Middle frontal gyrus (tissue), 1 donor: ENCODE results near the gene OTUB2.

Experiments
- DNase-seq: peaks from one replicate; pipeline ENCODE4 v3.0.0-alpha.2; 2015; ENCODE audit warnings: low spot score; ENCODE audit errors: extremely low spot score

The OTUB2 gene

GRCh38 chr14:94040247-94040646, 14.1 kb downstream of the OTUB2 start:
- no peak for DNase-seq

- no peak for DNase-seq
Measured at GRCh38 chr14:94040796-94041195, 14.7 kb downstream of the OTUB2 start.

- DNase-seq, result no peak
Measured at GRCh38 chr14:94041551-94042346, 15.6 kb downstream of the OTUB2 start.

GRCh38 chr14:94042433-94043091, 16.4 kb downstream of the OTUB2 start:
- DNase-seq, result no peak

- DNase-seq, result no peak
Measured at GRCh38 chr14:94043111-94043755, 17.1 kb downstream of the OTUB2 start.

- DNase-seq, result no peak
Measured at GRCh38 chr14:94043756-94044475, 17.8 kb downstream of the OTUB2 start.

GRCh38 chr14:94044476-94045091, 18.4 kb downstream of the OTUB2 start:
- no peak for DNase-seq

- no peak for DNase-seq
Measured at GRCh38 chr14:94045101-94045500, 19.0 kb downstream of the OTUB2 start.

GRCh38 chr14:94045563-94046345, 19.6 kb downstream of the OTUB2 start:
- DNase-seq, result no peak

GRCh38 chr14:94046696-94047250, 20.6 kb downstream of the OTUB2 start:
- DNase-seq, result no peak

- DNase-seq, result no peak
Measured at GRCh38 chr14:94047581-94047980, 21.4 kb downstream of the OTUB2 start.

GRCh38 chr14:94048691-94049624, 22.8 kb downstream of the OTUB2 start:
- DNase-seq, result no peak

- DNase-seq, result no peak
Measured at GRCh38 chr14:94049625-94050023, 23.5 kb downstream of the OTUB2 start.

- DNase-seq, result no peak
Measured at GRCh38 chr14:94050231-94050880, 24.2 kb downstream of the OTUB2 start.

- DNase-seq, result peak; percentile 48
Measured at GRCh38 chr14:94051115-94051514, 25.0 kb downstream of the OTUB2 start.

GRCh38 chr14:94051779-94052178, 25.6 kb downstream of the OTUB2 start:
- no peak for DNase-seq

- DNase-seq, result no peak
Measured at GRCh38 chr14:94052199-94052598, 26.1 kb downstream of the OTUB2 start.

GRCh38 chr14:94052662-94053061, 26.5 kb downstream of the OTUB2 start:
- DNase-seq, result no peak

GRCh38 chr14:94054401-94054800, 28.3 kb downstream of the OTUB2 start:
- no peak for DNase-seq
